AG08396 (cell line): Measurements from ENCODE around the gene NUP214.

Experiments
- DNase-seq: peaks from one replicate; pipeline ENCODE4 v3.0.0; 2012; ENCODE audit warnings: low spot score, mixed read lengths

Gene NUP214

GRCh38 chr9:131125288-131126058 lies at the start of gene NUP214:
Gene NUP214, plus strand, starts transcription at chr9:131125586. Its CDS starts 119 bp downstream, at chr9:131125705.
- peak; percentile 99 for DNase-seq

GRCh38 chr9:131076347-131077195 lies 48.8 kb upstream of the NUP214 start:
- DNase-seq = no peak

- DNase-seq = no peak
Measured at GRCh38 chr9:131078427-131079366, 46.7 kb upstream of the NUP214 start.

GRCh38 chr9:131080589-131080988 lies 44.8 kb upstream of the NUP214 start:
- no peak for DNase-seq

GRCh38 chr9:131081868-131082267 lies 43.5 kb upstream of the NUP214 start:
- DNase-seq = no peak

- no peak for DNase-seq
Measured at GRCh38 chr9:131082774-131083512, 42.4 kb upstream of the NUP214 start.

- no peak for DNase-seq
Measured at GRCh38 chr9:131084661-131085369, 40.6 kb upstream of the NUP214 start.

- DNase-seq = no peak
Measured at GRCh38 chr9:131085370-131086122, 39.8 kb upstream of the NUP214 start.

- no peak for DNase-seq
Measured at GRCh38 chr9:131087354-131087893, 38.0 kb upstream of the NUP214 start.

GRCh38 chr9:131090025-131090787 lies 35.2 kb upstream of the NUP214 start:
- DNase-seq = no peak

- DNase-seq = no peak
Measured at GRCh38 chr9:131091352-131091992, 33.9 kb upstream of the NUP214 start.

GRCh38 chr9:131092030-131092429 lies 33.4 kb upstream of the NUP214 start:
- no peak for DNase-seq

GRCh38 chr9:131092548-131093440 lies 32.6 kb upstream of the NUP214 start:
- DNase-seq = no peak

GRCh38 chr9:131094015-131094414 lies 31.4 kb upstream of the NUP214 start:
- no peak for DNase-seq

- peak; percentile 87 for DNase-seq
Measured at GRCh38 chr9:131094622-131095021, 30.8 kb upstream of the NUP214 start.

GRCh38 chr9:131095666-131096268 lies 29.6 kb upstream of the NUP214 start:
- DNase-seq = no peak
